ENCODE results near the gene LDLRAD3.

Gene LDLRAD3

DNA sequence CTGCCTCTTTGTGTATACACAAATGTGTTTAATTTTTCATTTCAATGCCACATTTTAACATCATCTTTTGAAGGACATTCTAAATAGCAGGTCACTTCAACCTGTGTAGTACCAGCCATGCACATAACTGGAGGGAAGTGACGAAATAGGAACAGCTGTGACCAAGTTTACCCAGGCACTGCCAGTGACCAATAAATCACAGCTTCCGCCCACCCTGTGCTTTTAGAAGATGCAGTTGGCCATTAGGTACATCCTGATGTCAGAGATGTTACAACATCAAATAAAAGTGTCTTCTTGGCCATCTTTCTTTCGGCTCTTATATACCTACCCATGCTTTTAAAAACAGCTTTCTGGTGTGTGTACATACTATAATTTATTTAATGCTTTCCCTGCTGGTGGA is 7.8 kb downstream of the LDLRAD3 start:
- no peak for DNase-seq (ENCODE audit: extremely low spot score, insufficient read length, low read depth)
- FAIRE-seq, result no peak

DNA sequence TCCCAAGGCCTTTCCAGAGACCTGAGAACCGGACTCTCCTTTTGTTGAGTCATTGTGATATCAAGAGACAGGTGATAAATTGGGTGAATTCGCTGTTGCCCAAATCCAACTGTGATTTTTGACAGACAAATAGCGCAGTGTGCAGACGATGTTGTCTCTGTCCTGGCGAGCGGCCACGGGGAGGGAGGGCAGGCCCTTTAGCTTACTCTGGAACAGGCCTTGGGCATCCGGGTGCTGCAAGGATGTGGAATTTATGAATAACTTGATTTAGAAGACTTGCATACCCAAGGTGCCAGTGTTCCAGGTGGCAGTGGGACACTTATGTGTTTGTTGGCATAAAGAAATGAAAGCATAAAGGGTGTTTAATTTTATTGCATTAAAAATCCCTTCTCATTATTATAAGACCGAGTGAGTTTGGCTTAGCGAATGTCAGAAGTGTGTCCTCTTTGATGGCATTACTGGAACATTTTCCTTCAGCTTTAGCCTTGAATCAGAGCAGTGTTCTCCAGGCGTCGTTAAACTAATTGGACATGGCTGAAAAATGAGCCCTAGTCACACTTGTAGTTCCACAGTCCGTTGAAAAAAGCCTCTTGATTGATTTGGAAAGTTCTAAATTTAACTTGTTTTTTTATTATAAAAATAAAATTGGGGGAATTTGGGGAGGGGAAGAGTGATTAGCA is 9.4 kb downstream of the LDLRAD3 start:
- DNase-seq (ENCODE audit: extremely low spot score, insufficient read length, low read depth) (no peak), FAIRE-seq (no peak)

DNA sequence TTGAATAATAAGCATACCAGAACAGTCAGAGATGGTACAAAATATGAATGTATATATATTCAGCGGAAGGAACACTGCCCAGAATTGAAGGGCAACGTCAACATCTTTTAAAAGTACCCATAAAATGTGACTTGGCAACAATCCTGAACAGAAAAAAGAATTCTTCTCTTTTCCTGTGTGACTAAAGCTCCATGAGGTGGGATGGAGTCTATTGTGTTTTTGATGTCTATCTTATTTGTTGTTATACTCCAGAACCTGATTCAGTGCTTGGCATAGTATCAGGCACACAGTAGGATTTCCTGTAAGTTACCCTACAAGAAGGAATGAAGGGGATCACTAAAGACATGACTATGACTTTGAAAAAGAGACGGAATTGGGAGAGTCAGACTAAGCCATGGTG is 10.3 kb downstream of the LDLRAD3 start:
- FAIRE-seq (no peak), DNase-seq (ENCODE audit: extremely low spot score, insufficient read length, low read depth) (no peak)

DNA sequence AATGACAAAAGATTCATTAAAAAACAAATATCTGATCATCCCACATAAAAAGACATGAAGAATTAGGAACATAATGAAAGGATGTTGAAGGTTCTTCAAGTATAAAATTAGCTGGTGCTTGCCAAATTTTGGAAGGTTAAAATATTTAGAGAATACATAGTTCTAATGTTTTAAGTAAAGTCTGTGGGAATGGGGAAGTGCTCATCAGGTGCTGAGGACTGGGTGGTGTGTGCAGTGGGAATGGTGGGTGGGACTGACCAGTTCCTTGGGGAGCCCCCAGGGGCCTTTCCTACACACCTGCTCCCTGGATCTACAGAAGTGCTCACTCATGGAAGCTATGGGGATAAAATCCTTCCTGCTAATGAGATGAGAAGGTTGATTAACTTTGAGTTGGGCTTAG is 11.8 kb downstream of the LDLRAD3 start:
- FAIRE-seq (no peak), DNase-seq (ENCODE audit: extremely low spot score, insufficient read length, low read depth) (no peak)

DNA sequence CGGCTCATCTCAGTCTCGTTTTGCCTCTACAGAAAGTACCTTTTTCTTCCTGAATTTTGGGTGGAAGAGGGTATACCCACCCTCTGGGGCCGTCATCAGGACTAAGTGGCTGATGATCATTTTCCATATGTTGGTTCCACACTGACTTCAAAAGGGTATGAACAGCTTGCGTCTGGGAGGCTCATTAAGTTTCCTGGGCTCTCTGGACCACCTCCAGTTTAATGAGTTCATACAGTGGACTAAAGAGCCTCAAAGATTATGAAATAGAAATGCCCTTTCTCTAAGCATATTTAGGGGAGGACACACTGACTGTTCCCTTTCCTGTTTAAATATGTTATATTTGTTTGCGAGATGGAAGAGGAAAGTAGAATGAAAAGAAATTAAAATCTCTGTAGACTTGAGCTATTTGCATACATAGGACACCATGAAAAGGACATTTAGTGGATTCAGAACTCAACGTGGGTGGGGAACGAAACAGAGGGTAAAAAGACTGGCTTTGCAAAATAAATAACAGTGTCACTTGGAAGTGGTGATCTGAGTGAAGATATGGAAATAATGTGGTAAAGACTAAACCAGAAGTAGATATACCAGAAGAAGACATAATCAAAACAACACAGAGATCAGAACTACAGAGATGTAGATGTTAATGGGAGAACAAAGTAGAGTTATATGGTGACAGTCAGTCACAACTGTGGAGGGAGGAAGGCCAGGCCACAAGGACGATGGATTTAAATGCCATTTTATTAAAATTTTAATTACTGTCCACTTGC is 18.7 kb downstream of the LDLRAD3 start:
- DNase-seq (ENCODE audit: extremely low spot score, insufficient read length, low read depth) (no peak), FAIRE-seq (no peak)

DNA sequence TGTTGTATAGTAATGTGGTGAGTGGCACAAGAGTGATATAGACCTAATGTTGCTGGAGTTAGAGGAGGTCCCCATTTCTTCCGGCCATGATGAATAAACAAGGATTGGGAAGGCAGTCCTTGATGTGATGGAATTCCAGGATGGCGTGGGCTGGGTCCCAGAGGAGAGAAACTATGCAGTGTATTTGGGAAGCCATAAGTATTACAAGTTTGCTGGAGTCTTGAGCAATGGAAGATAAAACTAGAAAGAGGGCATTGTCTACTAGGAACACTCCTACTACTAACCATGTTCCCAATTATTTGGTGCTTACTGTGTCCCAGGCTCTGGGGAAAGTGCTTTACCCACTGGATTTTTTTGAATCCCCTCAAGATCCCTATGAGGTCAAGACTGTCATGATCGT is 20.0 kb downstream of the LDLRAD3 start:
- DNase-seq (ENCODE audit: extremely low spot score, insufficient read length, low read depth), result no peak
- no peak for FAIRE-seq

DNA sequence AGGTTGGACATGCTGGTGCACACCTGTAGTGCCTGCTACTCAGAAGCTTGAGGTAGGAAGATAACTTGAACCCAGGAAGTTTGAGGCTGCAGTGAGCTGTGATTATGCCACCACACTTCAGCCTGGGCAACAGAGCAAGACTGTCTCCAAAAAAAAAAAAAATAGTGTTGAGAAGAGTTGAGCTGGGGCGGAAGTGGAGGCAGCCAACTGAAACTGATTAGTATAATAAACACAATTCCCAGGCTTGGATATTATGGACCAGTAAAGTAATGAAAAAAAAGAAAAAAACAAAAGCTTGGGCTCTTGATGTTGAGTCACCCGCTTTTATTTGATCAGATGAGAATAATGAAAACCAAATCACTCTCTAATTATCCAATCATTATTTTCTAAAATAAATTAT is 21.0 kb downstream of the LDLRAD3 start:
- DNase-seq (ENCODE audit: extremely low spot score, insufficient read length, low read depth) (no peak), FAIRE-seq (no peak)

DNA sequence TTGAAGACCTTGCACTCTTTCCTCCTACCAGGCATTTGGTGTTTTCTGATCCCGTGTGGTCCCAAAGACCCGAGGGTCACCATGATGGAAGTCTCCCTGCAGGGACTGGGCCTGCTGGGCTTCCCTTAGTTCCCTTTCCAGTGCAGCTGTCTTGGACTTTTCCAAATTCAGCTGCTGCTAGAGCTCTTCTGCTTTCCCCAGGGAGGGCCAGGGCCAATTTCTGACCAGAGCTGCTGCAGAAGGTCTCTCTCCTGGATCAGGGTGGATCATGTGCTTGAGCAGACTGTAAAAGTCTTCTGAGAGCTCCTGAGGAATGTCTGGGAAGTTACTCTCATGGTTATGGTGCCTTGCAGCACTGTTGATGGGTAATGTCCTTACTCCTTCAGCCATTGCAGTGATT is 23.2 kb downstream of the LDLRAD3 start:
- FAIRE-seq (no peak), DNase-seq (ENCODE audit: extremely low spot score, insufficient read length, low read depth) (no peak)

DNA sequence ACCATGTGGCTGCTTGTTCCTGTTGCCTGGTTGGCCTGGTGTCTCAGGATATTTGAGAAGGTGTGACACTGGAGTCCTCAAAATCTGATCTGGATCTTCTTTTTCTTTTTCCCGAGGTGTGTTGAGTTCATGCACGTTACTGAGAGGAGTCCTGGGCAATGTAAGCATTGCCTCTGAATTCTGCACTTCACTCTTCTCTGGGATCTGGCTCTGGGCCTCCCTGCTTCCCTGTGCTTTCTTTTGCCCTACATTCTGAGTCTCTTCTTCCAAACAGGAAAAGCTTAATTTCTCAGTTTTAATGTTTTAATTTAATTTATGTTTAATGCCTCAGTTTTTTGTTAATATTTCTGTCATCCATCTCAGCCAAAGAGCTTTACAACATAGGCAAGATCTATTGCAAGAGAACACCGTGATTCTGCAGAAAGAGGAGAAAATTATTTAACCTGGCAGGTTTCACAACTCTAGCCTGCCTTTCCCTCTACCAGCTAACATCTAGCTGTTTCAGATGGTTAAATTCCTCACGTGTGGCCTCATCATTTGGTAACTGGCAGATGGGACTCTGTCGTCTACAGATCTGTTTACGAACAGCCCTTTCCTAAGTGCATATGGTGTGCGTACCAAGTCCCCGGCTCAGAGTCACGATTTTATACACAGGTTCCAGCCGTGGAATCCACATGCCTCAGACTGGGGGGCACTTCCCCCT is 24.7 kb downstream of the LDLRAD3 start:
- no peak for DNase-seq (ENCODE audit: extremely low spot score, insufficient read length, low read depth)
- no peak for FAIRE-seq

DNA sequence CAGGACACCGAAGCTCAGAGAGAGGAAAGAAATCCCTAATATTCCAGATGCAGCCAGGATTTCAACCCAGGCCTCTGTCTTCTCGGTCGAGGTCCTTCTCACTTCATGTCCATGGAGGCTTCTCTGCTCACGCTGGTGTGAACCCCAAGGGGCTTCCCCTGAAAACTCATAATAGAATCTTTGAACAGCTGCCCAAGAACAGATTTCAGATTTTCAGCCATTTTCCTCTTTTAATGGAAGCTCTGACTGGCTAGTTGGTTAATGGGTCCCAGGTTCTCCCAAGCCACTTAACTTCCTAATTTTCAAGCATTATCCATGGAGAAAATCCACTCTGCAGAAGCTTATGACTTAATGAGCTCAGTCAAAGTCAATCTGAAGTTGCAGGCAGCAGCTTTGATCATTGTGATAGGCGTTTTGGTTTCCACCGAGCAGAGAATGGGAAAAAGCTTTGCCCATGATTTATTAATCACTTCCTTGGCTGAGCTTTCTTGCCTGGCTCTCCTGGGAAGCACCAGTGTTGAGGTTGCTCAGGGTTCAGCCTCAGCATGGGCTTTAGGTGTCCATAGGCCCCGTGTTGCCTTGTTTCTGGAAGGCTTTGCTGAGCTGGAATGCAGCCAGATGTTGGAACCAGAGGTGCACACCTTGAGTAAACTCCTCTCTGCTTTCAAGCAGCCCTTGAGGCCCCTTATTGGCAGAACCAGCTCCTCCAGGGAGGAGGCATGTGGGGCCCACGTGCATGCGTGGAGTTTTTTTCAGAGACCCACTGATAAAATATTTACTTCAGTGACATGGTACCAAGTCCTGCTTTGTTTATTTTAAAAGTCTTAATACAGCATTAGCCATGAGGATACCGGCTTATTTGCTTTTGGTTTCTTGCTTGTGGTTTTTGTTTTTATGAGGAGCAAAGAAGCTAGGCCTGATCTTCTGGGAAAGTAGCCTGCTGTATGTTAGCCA is 25.5 kb downstream of the LDLRAD3 start:
- FAIRE-seq, result no peak
- no peak for DNase-seq (ENCODE audit: extremely low spot score, insufficient read length, low read depth)

DNA sequence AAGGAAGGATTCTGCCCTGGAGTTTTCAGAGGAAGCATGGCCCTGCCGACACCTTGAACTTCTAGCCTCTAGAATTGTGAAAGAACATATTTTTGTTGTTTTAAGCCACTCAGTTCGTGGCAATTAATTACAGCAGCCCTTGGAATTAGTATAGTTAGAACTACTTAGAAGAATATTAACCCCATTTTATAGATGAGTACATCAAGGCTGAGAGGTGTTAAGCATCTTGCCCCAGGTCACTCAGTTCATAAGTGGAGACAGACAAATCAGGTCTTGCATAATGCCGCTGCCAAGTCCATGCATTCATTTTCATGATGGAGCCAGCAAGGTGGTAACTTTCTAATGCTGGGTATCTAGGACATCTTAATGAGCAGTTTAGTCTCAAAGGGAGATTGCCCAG is 26.6 kb downstream of the LDLRAD3 start:
- FAIRE-seq (no peak), DNase-seq (ENCODE audit: extremely low spot score, insufficient read length, low read depth) (no peak)

DNA sequence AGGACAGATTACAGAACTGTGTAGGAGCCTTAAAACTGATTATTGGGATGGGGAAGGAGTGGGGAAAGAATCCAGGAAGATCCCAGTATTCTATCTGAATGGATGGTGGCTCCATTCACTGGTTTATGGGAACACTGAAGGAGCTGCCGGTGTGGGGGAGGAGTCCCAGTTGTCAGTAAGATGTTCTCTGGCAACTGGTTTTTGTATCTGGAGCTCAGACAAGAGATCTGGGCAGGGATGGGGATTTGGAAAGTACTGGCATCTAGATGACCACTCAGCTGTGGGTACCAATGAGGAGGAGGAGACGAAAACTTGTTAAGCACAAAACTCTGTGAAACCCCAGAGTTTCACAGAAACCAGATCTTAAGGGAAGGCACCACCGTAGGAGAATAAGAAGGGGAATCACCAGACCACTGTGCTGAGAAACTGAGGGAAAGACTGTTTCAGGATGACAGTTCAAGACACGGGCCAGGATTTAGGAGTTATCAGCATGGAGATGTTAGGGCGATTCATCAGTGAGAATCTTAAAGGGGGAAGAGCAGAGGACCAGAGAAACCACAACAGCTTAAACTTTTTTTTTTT is 28.1 kb downstream of the LDLRAD3 start:
- no peak for DNase-seq (ENCODE audit: extremely low spot score, insufficient read length, low read depth)
- no peak for FAIRE-seq

DNA sequence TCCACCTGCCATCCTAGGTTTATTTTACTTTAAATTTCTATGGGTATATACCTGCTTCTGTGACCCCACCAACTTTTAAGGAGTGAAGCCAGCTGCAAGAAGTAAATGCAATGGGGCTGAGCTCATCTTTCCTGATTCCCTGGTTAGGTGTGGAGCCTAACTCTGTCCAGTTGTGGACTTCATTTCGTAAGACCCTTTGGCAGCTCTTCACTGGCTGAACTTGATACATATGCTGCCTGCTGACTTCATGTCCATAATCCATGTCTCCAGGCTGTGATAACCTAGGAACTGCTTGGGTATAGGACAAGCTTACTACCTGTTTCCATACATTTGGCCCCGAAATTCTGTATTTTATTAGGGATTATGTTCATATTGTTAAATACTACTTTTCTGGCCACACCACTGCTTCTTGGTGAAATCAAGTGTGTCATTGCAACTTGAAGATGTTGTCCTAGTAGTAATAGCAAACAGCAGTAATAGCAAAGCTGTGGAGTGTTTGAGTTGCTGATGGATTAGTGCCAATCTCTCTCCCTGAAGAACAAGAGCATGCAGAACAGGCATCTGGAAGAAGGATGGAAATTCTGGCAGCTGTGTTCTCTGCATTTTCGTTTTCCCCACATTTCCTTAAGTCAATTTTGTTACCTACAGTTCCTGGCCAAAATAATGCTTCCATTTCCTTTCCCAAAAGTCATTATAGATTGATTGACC is 31.2 kb downstream of the LDLRAD3 start:
- no peak for DNase-seq (ENCODE audit: extremely low spot score, insufficient read length, low read depth)

DNA sequence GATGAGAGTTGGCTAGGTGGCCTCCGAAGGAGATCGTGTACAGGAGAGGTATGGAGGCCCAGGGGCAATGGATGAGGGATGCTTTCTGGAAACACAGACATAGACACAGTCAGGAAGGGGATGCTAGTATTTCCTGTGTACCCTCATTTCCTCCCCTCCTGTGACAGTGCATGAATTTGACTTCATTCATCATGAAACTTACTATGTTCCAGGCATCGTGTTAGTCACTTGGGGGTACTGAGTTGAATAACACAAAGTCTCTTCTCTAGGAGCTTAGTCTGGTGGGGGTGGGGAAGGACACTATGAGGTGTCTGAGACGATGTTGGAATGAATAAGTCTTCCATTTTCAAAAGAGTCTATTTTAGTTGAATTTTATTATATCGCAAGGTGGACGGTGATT is 32.6 kb downstream of the LDLRAD3 start:
- DNase-seq (ENCODE audit: extremely low spot score, insufficient read length, low read depth) (no peak), FAIRE-seq (no peak)

More for the DNA sequence above, 31.2 kb downstream of the LDLRAD3 start:
- FAIRE-seq, result no peak

DNA sequence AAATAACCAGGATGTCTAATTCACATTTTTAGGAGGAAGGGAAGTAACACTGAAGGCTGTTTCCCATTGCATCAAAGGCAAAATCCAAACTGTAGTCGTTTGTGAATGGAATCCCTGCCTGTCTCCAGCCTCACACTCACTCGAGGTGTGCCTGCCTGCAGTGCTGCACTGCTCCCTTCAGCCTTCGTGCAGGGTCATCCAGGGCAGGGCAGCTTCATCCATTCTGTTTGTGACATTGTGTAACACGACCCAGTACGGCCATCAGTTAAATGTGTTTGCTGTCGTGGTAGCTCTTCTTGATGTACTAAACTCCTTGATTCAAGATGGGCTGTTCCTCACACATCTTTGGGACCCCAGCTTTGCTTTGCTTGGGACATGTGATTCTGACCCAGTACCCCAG is 34.3 kb downstream of the LDLRAD3 start:
- DNase-seq (ENCODE audit: extremely low spot score, insufficient read length, low read depth) (no peak), FAIRE-seq (no peak)

DNA sequence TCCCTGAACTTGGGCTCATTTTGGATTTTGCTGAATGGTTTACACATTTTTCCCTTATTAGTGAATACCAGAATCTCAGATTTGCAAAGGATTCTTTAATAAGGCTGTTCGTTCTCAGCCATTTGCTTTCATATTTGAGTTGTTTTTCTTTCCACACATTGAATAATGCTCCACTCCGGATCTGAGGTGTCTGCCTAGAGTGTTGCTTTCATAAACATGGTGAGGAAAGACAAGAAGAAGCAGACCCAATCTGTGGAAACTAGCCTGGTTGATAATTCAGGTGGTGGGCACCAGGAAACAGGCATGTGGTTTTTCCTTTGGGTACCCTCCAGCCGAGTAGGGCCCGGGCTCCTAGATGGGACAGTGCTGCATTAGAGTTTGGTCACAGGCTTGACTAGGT is 35.0 kb downstream of the LDLRAD3 start:
- no peak for DNase-seq (ENCODE audit: extremely low spot score, insufficient read length, low read depth)
- no peak for FAIRE-seq

DNA sequence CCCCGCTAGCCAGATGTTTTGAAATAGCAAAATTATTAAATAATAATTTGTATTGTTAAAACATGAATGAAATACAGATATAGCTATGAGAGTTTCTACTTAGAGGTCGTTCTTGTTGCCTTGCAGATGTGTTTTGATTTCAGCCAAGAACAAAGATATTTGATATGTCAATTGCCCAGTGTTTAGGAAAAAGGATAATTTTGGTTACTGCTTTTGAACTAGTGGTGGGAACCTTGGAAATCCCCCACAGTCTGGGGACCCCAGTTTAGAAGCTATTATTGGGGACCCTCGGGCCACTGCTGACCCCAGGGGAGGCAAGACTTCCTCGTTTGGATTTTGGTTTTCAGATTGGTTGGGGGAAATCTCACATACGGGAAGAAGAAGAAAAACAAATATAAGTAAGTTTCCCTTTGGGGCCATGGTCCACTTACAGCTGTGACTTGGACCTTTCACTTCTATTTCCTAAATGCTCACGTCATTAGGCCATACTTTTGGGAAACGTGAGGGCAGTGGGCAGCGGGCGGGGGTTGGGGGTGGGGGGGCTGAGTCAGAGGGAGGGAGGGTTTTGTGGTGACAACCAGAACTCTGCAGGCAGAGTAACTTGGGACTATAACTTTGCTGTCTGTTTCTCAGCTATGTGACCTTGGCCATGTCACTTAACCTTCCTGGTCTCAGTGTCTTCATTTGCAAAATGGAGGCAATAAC is 37.0 kb downstream of the LDLRAD3 start:
- FAIRE-seq (no peak), DNase-seq (ENCODE audit: extremely low spot score, insufficient read length, low read depth) (no peak)

DNA sequence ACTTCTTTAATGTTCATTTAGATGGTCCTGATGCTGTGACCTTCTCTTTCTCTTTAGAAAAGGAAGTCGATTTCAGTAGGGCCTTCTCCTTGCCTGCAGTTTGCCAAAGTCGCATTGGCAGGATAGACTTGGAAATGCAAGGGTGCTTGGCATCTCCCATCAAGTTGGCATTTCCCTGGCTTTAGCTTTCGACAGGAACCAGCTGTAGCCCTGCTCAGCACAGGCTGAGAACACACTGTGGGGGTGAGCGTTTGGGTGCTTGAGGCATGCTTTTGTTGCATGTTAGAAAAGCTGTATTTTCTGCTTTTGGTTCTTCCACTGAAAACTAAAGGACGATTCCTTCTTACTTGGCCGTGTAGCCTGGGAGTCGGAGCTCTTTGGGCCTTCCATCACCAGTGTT is 37.7 kb downstream of the LDLRAD3 start:
- no peak for DNase-seq (ENCODE audit: extremely low spot score, insufficient read length, low read depth)
- FAIRE-seq, result no peak

DNA sequence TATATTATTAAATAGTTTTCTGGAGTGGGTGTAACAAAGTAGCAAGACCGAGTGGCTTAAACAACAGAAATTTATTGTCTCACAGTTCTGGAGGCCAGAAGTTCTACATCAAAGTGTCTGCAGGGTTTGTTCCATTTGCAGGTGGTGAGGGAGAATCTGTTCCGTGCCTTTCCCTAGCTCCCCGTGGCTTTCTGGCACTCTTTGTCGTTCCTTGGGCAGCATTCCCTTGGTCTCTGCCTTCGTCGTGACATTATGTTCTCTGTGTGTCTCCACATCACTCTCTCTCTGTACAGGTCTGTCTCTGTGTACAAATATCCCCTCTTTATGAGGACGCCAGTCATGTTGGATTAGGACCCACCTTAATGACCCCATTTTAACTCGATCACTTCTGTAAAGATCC is 38.2 kb downstream of the LDLRAD3 start:
- FAIRE-seq, result no peak
- DNase-seq (ENCODE audit: extremely low spot score, insufficient read length, low read depth), result no peak

Measured in GM18507 (cell line).